ENCODE data around the gene KCNQ2.

Gene KCNQ2

GRCh38 chr20:63421094-63421692, 51.3 kb downstream of the KCNQ2 start:
- no peaks in the 10 kb centered on the region for H3K27me3 ChIP-seq (ENCODE audit: insufficient read depth, low read length, poor library complexity)
- no peaks in the 10 kb centered on the region for H3K9me3 ChIP-seq (ENCODE audit: insufficient read depth, low read length, severe bottlenecking)
- no peak for TF ChIP-seq EZH2 (IDR thresholded peaks at IDR 0.05; ENCODE audit: borderline replicate concordance, low read depth, low read length, severe bottlenecking)
- TF ChIP-seq CTCF (IDR thresholded peaks at IDR 0.05; ENCODE audit: borderline replicate concordance, extremely low read depth, low read length, poor library complexity, severe bottlenecking), result no peak
- no peak overlapping the region for H2AFZ ChIP-seq (ENCODE audit: low read depth, low read length)
- no peaks in the 10 kb centered on the region for H3K4me1 ChIP-seq (ENCODE audit: insufficient read depth, low read length)
- H3K36me3 ChIP-seq (ENCODE audit: insufficient read depth, low read length), result no peaks in the 10 kb centered on the region
- no peak overlapping the region for H3K4me3 ChIP-seq (ENCODE audit: low read depth in 1 of 2, low read length in 2 of 2)
- H3K9ac ChIP-seq (ENCODE audit: low read depth, low read length), result no peak overlapping the region
- H4K20me1 ChIP-seq (ENCODE audit: insufficient read depth, low read length), result peaks cover 7% of the 10 kb centered on the region; the same call in 1 of the 2 replicates
- DNase-seq (no peak), ATAC-seq (ENCODE audit: insufficient read depth, low read depth) (no peak)
- no peak overlapping the region for H3K27ac ChIP-seq (ENCODE audit: low read length)
- no peak overlapping the region for H3K4me2 ChIP-seq (ENCODE audit: insufficient read depth, low read length)
- no peaks in the 10 kb centered on the region for H3K79me2 ChIP-seq (ENCODE audit: insufficient read depth, low read length)

- no peaks in the 10 kb centered on the region for H3K4me1 ChIP-seq (ENCODE audit: insufficient read depth, low read length)
- ATAC-seq (ENCODE audit: insufficient read depth, low read depth), result no peak
- TF ChIP-seq CTCF (IDR thresholded peaks at IDR 0.05; ENCODE audit: borderline replicate concordance, extremely low read depth, low read length, poor library complexity, severe bottlenecking) (no peak), EZH2 (IDR thresholded peaks at IDR 0.05; ENCODE audit: borderline replicate concordance, low read depth, low read length, severe bottlenecking) (no peak)
- no peaks in the 10 kb centered on the region for H3K36me3 ChIP-seq (ENCODE audit: insufficient read depth, low read length)
- H3K27ac ChIP-seq (ENCODE audit: low read length), result no peak overlapping the region
- H2AFZ ChIP-seq (ENCODE audit: low read depth, low read length), result no peak overlapping the region
- H4K20me1 ChIP-seq (ENCODE audit: insufficient read depth, low read length), result peaks cover 13% of the 10 kb centered on the region
- no peak overlapping the region for H3K4me3 ChIP-seq (ENCODE audit: low read depth in 1 of 2, low read length in 2 of 2)
- no peaks in the 10 kb centered on the region for H3K79me2 ChIP-seq (ENCODE audit: insufficient read depth, low read length)
- no peak for DNase-seq
- no peak overlapping the region for H3K9ac ChIP-seq (ENCODE audit: low read depth, low read length)
- H3K9me3 ChIP-seq (ENCODE audit: insufficient read depth, low read length, severe bottlenecking), result no peaks in the 10 kb centered on the region
- no peaks in the 10 kb centered on the region for H3K27me3 ChIP-seq (ENCODE audit: insufficient read depth, low read length, poor library complexity)
- H3K4me2 ChIP-seq (ENCODE audit: insufficient read depth, low read length), result no peak overlapping the region
Measured at GRCh38 chr20:63420359-63421093, 51.9 kb downstream of the KCNQ2 start.

- no peaks in the 10 kb centered on the region for H3K36me3 ChIP-seq (ENCODE audit: insufficient read depth, low read length)
- H3K27ac ChIP-seq (ENCODE audit: low read length), result no peak overlapping the region
- no peaks in the 10 kb centered on the region for H3K4me1 ChIP-seq (ENCODE audit: insufficient read depth, low read length)
- DNase-seq (no peak), ATAC-seq (ENCODE audit: insufficient read depth, low read depth) (no peak)
- H4K20me1 ChIP-seq (ENCODE audit: insufficient read depth, low read length), result peaks cover 14% of the 10 kb centered on the region
- no peak overlapping the region for H3K9ac ChIP-seq (ENCODE audit: low read depth, low read length)
- H3K79me2 ChIP-seq (ENCODE audit: insufficient read depth, low read length), result no peaks in the 10 kb centered on the region
- H3K4me3 ChIP-seq (ENCODE audit: low read depth in 1 of 2, low read length in 2 of 2), result no peak overlapping the region
- no peak overlapping the region for H2AFZ ChIP-seq (ENCODE audit: low read depth, low read length)
- no peaks in the 10 kb centered on the region for H3K9me3 ChIP-seq (ENCODE audit: insufficient read depth, low read length, severe bottlenecking)
- peaks cover 4% of the 10 kb centered on the region for H3K27me3 ChIP-seq (ENCODE audit: insufficient read depth, low read length, poor library complexity)
- H3K4me2 ChIP-seq (ENCODE audit: insufficient read depth, low read length), result no peak overlapping the region
- TF ChIP-seq EZH2 (IDR thresholded peaks at IDR 0.05; ENCODE audit: borderline replicate concordance, low read depth, low read length, severe bottlenecking) (no peak), CTCF (IDR thresholded peaks at IDR 0.05; ENCODE audit: borderline replicate concordance, extremely low read depth, low read length, poor library complexity, severe bottlenecking) (no peak)
Measured at GRCh38 chr20:63419299-63419698, 53.2 kb downstream of the KCNQ2 start.

Data from DND-41 (cell line).